Ovary (tissue), 3 donors: ENCODE results near the gene EPHB1.

ENCODE experiments used
- CTCF ChIP-seq, 3 donors: fragments of 450-650 bp in 2 of 3; fragments of 200-600 bp in 1 of 3; IDR thresholded peaks; one replicate each; pipeline versions ENCODE4 v1.5.1 to v1.8.0; 2016 to 2022; ENCODE audit warnings: antibody characterized with exemption in 3 of 3, mild to moderate bottlenecking in 1 of 3
- EP300 ChIP-seq: sonication (generic); formaldehyde crosslinking; IDR thresholded peaks from one replicate; pipeline ENCODE4 v1.6.1; 2017; ENCODE audit warnings: antibody characterized with exemption
- POLR2A ChIP-seq: fragments of 450-650 bp; IDR thresholded peaks from one replicate; pipeline ENCODE4 v1.6.1; 2017; ENCODE audit warnings: antibody characterized with exemption, mild to moderate bottlenecking, moderate library complexity
- donor health status: DM: no; HTN: no; CAD: no.

GRCh38 chr3:135056733-135057310, 261.8 kb downstream of the EPHB1 start:
- TF ChIP-seq POLR2A = no peak
- TF ChIP-seq CTCF (IDR thresholded peaks at IDR 0.05) = no peak
- TF ChIP-seq EP300 = no peak
